Measurements from ENCODE around the gene XPR1. TPM values are rescaled to one million over a fixed set of nuclear protein-coding genes. Genes with fewer than 3 reads are reported as not detected.

Gene XPR1
- total RNA-seq, 1 donor from 2014 or later: 11.6 TPM

- no peak for DNase-seq (ENCODE audit: low spot score)
Observed at GRCh38 chr1:180888870-180889269, 257.0 kb downstream of the XPR1 start.

GRCh38 chr1:180889325-180889724 is 257.5 kb downstream of the XPR1 start:
- no peak for DNase-seq (ENCODE audit: low spot score)

- DNase-seq (ENCODE audit: low spot score): no peak
Observed at GRCh38 chr1:180892272-180892671, 260.4 kb downstream of the XPR1 start.

- no peak for DNase-seq (ENCODE audit: low spot score)
Observed at GRCh38 chr1:180892675-180893074, 260.9 kb downstream of the XPR1 start.

- no peak for DNase-seq (ENCODE audit: low spot score)
Observed at GRCh38 chr1:180893614-180894013, 261.8 kb downstream of the XPR1 start.

- no peak for DNase-seq (ENCODE audit: low spot score)
Observed at GRCh38 chr1:180896161-180896560, 264.3 kb downstream of the XPR1 start.

- DNase-seq (ENCODE audit: low spot score): peak; percentile 42
Observed at GRCh38 chr1:180898441-180899219, 266.8 kb downstream of the XPR1 start.

GRCh38 chr1:180899262-180899661 is 267.4 kb downstream of the XPR1 start:
- no peak for DNase-seq (ENCODE audit: low spot score)

GRCh38 chr1:180901076-180901990 is 269.5 kb downstream of the XPR1 start:
- DNase-seq (ENCODE audit: low spot score): no peak

GRCh38 chr1:180902541-180902940 is 270.7 kb downstream of the XPR1 start:
- no peak for DNase-seq (ENCODE audit: low spot score)

- DNase-seq (ENCODE audit: low spot score): no peak
Observed at GRCh38 chr1:180905927-180906326, 274.1 kb downstream of the XPR1 start.

- DNase-seq (ENCODE audit: low spot score): no peak
Observed at GRCh38 chr1:180906511-180906910, 274.7 kb downstream of the XPR1 start.

- no peak for DNase-seq (ENCODE audit: low spot score)
Observed at GRCh38 chr1:180907313-180908055, 275.7 kb downstream of the XPR1 start.

GRCh38 chr1:180908074-180908765 is 276.4 kb downstream of the XPR1 start:
- DNase-seq (ENCODE audit: low spot score): no peak

GRCh38 chr1:180909005-180909414 is 277.2 kb downstream of the XPR1 start:
- no peak for DNase-seq (ENCODE audit: low spot score)

- no peak for DNase-seq (ENCODE audit: low spot score)
Observed at GRCh38 chr1:180909462-180909976, 277.7 kb downstream of the XPR1 start.

- DNase-seq (ENCODE audit: low spot score): peak; percentile 46
Observed at GRCh38 chr1:180911640-180912191, 279.9 kb downstream of the XPR1 start.

GRCh38 chr1:180912211-180912800 is 280.5 kb downstream of the XPR1 start:
- peak; percentile 66 for DNase-seq (ENCODE audit: low spot score)

- DNase-seq (ENCODE audit: low spot score): peak; percentile 82
Observed at GRCh38 chr1:180912801-180913565, 281.2 kb downstream of the XPR1 start, which contains the start of gene KIAA1614. TSS of gene KIAA1614 (plus strand) at chr1:180912897. CDS start at chr1:180913244, 347 bp downstream.
